ENCODE measurements around the gene SPSB2.
"Not testable (repeated sequence)": the region's sequence is repeated elsewhere in the genome, so short reads cannot be mapped to it uniquely, and the experiment has no call there.

The SPSB2 gene, protein sequence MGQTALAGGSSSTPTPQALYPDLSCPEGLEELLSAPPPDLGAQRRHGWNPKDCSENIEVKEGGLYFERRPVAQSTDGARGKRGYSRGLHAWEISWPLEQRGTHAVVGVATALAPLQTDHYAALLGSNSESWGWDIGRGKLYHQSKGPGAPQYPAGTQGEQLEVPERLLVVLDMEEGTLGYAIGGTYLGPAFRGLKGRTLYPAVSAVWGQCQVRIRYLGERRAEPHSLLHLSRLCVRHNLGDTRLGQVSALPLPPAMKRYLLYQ

DNA sequence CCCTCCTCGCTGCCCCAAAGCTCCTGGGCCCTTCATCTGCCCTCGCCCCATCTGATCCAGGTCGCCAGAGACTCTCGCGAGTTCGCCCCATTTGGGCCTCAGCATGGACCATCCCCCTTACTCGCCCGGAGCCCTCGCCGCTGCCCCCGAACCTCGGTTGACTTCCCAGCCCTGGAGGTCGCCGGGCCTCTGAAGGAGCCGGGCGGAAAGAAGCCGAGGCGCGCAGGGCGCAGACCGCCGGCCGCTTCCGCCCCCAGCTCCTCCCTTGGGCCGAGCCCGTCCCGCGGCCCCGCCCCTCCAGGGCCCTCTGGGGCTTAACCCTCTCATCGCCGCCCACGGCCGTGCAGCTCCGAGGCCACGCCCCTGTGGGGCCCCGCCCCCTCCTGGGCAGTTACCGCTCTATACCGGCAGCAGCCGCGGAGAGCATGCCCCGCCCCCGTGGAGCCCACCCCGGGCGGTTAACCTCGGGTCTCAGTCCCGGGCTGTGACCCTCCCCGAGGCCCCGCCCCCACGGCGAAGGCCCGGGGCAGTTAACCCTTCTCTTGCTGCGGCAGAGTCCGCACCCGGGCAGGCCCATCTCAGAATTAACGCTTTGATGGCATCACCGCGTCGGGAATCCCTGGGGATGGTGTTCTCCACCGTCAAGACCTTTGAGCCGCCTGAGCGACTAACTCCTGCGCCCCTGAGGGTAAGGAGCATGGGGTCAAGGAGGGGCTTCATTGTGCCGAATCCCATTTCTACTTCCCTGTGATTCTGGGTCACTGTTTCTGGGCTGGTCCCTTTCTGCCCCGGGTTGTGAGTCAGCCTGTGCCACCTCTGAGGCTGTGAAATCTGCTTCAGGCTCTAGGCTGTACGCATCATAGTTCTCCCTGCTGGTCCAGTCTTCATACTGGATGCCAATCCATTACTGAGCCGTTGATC is at the start of gene SPSB2:
Gene SPSB2 (minus strand): TSS at position 210 of the 921 bp plus-strand sequence. CDS start 402 bp downstream, outside the sequence.
- DNase-seq (ENCODE audit: low spot score): peak; percentile 96

DNA sequence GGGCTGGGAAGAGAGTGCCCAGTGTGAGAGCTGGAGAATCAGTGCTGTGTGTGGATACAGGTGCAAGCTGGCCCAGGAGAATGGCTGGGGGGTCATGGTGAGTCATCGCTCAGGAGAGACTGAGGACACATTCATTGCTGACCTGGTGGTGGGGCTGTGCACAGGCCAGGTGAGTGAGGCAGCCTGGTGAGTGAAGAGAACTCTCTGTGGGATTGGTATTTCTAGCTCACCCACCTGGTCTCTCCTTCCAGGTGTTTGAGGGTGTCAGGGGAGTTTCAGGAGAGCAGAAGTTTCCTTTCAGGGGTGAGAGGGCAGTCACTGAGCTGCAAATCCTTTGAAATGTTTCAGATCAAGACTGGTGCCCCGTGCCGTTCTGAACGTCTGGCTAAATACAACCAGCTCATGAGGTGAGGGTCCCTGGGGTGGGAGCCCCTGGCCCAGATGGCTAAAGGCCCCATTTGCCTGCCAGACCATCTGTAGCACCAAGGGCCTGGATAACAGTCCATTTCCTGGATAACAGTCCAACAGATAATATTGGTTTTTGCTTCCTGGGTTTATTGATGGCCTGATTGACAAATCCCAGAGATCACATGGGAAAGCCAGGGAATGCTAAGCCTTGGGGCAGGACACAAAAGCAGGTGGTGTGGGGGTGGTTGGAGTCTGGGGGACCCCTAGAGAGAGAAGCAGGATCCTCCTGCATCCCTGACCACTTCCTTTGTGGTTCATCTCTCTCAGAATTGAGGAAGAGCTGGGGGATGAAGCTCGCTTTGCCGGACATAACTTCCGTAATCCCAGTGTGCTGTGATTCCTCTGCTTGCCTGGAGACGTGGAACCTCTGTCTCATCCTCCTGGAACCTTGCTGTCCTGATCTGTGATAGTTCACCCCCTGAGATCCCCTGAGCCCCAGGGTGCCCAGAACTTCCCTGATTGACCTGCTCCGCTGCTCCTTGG is 49.2 kb upstream of the SPSB2 start:
- no peak for DNase-seq (ENCODE audit: low spot score)

DNA sequence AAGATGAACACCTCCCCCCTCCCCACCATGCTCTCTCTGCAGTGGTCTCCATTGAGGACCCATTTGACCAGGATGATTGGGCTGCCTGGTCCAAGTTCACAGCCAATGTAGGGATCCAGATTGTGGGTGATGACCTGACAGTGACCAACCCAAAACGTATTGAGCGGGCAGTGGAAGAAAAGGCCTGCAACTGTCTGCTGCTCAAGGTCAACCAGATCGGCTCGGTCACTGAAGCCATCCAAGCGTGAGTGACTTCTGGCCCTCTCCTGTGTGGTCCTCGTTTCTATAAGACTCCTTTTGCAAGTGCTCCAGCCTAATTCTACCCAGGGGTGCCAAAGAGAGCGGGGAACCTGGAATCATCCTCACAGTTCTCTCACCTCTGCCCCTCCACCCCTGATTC is 48.4 kb upstream of the SPSB2 start:
- no peak for DNase-seq (ENCODE audit: low spot score)

DNA sequence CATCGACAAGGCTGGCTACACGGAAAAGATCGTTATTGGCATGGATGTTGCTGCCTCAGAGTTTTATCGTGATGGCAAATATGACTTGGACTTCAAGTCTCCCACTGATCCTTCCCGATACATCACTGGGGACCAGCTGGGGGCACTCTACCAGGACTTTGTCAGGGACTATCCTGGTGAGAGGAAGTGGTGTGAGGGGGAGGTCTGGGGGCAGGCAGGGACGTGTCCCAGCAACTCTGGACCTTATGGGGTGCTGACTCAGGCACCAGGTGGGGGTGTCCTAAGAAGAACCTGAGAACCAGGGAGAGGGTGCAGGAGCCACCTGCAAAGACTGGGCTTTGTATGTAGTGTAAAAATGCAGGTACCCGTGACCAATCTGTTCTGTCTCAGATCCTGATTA is 46.5 kb upstream of the SPSB2 start:
- no peak for DNase-seq (ENCODE audit: low spot score)

DNA sequence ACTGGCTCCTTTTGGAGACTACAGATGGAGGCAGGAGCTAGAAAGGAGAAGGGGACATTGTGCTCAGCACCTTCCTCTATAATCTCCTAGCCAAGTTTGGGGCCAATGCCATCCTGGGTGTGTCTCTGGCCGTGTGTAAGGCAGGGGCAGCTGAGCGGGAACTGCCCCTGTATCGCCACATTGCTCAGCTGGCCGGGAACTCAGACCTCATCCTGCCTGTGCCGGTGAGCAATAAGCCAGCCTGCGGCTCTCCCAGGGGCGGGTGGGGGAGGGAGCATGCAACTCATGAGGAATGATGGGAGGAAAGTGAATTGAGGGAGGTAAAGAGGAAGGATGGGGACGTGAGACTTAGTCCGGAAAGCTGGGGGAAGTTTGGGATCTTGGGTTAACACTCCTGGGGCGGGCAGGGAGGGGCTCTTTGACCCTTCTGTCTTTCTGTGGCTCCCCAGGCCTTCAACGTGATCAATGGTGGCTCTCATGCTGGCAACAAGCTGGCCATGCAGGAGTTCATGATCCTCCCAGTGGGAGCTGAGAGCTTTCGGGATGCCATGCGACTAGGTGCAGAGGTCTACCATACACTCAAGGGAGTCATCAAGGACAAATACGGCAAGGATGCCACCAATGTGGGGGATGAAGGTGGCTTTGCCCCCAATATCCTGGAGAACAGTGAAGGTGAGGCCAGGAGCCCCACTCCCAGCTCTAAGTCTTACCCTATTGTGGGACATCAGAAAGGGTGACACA is 44.6 kb upstream of the SPSB2 start:
- no peak for DNase-seq (ENCODE audit: low spot score)

DNA sequence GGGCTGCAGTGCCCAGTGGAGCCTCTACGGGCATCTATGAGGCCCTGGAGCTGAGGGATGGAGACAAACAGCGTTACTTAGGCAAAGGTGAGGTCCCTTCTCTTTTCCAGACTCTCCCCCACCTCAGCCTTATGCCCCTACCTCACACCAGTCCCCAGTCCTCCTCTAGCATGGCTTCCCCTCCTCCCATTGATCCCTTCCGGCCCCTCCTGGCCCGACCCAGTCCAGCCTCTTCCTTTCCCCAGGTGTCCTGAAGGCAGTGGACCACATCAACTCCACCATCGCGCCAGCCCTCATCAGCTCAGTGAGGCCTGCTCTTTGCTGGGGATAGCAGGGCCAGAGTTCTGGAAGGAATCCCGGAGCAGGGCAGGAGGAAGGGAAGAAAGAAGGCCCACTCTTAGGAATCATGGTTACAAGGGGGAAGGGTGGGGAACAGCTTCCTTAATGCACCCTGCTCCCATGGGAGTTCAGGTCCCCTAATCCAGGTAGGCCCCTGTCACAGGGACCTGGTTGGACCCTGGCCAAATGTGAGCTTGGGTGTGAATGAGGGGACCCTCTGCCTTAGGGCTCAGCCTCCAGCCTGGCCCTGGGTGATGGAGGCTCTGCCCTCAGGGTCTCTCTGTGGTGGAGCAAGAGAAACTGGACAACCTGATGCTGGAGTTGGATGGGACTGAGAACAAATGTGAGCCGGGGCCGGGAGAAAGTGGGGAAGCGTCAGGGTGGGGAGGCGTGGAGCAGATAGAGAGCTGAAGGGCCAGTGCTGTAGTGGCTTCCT is 43.5 kb upstream of the SPSB2 start:
- no peak for DNase-seq (ENCODE audit: low spot score)

DNA sequence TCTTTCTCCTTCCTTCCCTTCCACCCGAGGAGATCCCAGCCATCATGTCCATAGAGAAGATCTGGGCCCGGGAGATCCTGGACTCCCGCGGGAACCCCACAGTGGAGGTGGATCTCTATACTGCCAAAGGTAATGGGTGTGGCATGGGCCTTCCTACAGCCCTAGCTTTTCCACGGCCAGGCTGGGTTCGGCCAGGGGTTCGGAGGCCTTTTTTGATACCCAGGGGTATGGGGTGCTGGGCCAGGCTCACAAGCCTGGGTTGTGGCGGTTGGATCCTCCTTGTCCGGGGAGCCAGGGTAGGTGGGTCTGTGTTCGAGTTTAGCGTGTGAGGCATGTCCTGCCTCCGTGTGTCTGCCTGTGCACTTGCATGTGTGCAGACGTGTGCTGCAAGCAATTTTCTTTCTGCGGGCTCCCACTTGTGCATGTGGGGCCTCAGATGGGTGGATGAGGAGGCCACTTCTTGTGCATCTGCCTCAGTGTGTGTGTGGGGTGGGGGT is 42.7 kb upstream of the SPSB2 start:
- DNase-seq (ENCODE audit: low spot score): no peak

DNA sequence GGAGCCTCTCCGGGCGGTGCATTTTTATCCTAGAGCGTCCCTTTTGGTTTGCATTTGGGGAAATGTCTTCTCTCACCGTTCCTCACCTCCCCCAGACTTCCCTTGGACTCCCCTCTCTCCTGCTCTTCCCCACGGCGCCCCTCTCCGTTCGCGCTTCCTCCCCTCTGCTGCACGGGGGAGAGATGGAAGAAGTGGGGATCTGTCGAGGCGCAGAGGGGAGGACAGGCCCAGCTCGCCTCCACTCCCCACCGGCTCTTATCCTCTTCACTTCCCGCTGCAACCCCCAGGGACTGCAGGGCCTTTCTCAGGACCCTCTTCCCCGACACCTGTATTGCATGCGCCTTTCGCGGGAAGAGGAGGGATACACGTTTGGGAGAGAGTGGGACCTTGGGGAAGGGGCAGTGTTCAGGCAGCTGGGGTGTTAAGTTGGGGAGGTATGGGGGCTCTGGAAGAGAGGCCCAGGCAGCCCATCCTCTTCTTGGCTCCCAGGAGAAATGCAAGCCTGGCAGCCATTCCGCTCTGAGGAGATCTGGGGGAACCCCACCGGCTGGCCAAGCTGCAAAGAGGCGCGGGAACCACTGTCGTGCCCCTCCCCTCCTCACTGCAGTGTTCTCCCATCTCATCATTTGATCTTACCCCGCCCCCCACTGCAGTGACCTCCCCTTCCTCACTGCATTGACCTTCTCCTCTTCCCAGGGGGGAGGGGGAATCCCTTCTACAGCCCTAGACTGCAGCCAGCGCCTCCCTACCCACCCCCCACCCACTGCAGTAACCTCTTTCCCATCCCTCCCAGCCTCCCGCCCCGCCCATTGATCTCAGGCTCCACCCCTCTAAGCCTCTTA is 42.1 kb upstream of the SPSB2 start:
- DNase-seq (ENCODE audit: low spot score): no peak

DNA sequence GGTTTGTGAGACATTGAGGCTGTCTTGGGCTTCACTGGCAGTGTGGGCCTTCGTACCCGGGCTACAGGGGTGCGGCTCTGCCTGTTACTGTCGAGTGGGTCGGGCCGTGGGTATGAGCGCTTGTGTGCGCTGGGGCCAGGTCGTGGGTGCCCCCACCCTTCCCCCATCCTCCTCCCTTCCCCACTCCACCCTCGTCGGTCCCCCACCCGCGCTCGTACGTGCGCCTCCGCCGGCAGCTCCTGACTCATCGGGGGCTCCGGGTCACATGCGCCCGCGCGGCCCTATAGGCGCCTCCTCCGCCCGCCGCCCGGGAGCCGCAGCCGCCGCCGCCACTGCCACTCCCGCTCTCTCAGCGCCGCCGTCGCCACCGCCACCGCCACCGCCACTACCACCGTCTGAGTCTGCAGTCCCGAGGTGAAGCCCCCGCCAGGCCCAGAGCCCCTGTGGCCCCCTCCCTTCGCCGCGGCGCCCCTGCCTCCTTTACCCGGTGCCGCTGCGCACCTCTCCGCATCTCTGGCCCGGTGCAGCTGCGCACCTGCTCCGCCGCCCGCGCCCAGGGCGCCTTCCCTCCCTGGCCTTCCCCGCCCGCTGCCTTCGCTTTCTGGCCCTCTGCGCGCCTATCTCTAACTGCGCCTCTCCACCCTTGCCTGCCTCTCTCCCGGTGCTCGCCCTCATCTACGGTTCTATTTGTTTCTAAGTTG is 41.3 kb upstream of the SPSB2 start, which contains the start of gene ENO2:
Gene ENO2 (plus strand): TSS at position 335 of the 701 bp plus-strand sequence. CDS start 1,253 bp downstream, outside the sequence.
- DNase-seq (ENCODE audit: low spot score): peak; percentile 37

DNA sequence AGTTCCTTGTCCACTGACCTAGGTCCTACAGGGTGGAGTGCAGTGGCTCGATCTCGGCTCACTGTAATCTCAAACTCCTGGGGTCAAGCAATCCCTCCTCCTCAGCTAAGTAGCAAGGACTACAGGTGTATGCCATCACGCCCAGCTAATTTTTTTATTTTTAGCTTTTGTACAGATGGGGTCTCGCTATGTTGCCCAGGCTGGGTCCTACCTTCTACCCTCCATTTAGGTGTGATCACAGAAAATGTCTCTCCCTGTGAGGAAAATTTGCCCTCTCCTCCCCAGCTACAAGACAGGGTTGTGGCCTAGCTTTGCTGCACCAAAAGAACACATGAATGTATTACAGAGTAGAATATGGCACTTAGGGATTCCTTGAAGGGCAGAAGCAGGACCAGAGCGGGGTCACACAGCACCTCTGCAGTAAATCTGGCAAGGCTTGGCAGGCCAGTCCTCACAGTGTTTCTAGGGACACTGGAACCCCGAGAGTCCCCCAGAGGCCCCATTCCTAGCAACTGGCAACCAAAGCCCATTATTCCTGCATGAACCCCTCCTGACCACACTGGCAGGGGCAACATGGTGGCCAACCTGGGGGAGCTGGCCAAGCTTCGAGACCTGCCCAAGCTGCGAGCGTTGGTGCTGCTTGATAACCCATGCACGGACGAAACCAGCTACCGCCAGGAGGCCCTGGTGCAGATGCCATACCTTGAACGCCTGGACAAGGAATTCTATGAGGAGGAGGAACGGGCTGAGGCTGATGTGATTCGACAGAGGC is 39.2 kb upstream of the SPSB2 start:
- DNase-seq (ENCODE audit: low spot score): no peak

DNA sequence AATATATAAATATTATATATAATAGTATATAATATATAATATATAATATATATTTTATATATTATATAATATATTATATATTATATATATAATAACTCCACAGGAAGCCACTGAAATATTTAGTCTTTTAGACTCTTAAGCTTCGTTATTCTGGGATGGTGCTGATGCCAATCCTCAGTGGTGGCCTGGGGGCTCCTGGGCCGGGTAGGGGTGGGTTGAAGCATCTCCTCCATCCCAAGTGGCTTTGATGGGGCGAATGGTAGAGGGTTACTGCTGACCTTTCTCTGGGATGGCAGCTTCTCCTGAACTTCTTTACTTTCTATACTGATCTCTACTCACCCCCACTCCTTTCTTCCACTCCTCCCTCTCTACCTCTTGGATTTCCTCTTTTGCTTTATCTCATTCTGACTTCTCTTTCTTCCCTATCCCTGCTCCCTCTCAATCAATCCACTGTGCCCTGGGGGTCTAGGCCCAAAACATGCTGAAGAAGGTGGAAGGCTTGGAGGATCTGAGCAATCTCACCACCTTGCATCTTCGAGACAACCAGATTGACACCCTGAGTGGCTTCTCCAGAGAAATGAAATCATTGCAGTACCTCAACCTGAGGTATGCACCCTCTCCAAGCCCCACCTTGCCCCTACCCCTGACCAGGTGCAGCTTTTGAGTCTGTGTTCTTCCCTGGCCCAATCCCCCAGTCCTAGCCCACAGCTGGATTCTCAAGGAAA is 36.5 kb upstream of the SPSB2 start:
- DNase-seq (ENCODE audit: low spot score): no peak

DNA sequence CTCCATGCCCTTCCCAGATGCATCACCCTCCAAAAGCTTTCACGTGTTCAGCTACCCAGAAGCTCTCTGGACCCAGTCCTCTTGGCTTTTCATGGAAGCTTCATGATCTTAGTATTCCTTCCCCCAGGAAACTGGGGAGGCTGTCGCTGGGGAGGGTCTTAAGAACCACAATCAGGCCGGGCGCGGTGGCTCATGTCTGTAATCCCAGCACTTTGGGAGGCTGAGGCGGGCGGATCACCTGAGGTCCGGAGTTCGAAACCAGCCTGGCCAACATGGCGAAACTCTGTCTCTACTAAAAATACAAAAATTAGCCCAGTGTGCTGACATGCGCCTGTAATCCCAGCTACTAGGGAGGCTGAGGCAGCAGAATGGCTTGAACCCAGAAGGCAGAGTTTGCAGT is 35.0 kb upstream of the SPSB2 start:
- DNase-seq (ENCODE audit: low spot score): not testable (repeated sequence)

DNA sequence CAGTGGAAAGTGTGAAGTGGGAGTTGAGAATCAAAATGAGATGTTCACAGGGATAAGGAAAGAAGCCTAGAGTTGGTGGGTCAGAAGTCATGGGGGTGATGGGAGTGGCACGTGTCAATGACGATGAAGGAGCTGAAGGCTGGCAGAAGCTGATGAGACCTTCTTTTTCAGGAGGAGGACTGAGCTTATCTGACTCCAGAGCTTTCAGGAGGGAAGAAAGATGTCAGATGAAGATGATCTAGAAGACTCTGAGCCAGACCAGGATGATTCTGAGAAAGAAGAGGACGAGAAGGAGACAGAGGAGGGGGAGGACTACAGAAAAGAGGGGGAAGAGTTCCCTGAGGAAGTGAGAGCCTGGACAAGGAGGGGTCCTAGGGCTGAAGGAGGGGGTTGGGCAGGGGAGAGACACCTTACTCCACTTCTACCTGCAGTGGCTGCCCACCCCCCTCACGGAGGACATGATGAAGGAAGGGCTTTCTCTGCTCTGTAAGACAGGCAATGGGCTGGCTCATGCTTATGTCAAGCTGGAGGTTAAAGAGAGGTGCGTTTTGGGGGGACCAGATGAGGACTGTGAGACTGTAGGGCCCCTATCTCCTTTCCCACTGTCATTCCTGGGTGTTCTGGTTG is 32.4 kb upstream of the SPSB2 start:
- DNase-seq (ENCODE audit: low spot score): no peak

DNA sequence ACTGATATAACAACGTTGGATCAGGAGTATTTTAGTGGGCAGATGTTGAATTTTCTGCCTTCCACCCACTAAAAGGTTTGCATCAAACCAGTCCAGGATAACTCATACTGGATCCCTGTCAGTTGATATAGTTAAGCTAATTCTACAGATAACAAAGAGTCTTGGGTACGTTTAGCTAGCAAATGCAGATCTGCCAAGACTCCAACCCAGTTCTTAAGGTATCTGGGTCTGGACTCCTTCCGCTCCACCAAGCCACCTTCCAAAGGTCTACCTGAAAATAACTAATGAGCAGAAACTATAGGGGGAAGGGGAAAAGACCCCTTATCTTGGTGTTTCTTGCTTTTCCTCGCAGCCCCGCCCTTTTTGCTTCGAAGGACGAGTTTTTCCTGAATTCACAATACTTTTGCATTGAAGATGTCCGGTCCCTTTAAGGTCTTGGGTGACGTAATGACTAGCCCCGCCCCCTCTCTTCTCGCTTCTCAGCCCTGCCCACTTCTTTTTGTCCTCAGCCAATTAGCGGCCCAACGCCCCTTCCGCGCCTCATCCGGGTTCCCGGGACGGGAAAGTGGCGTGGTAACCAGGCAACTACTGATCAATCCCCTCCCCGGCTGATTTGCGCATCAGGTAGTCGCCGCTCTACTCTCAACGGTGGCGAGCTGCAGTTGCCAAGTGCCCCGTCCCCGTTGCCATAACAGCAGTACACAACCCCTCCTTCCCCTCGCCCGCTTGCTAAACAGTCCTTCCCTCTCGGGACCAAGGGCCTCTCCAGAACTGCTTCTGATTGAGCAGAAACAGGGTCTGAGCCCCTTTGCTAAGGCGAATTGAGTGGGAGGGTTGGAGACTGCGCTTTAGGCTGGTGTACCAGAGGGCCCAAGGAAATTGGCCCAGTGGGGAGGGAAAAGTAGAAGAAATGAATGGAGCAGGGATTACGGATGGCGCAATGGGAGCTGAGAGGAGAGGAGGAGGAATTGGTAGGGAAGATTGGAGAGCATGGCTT is 31.5 kb upstream of the SPSB2 start, which contains the start of gene LRRC23:
Gene LRRC23 (plus strand): TSS at position 543 of the 997 bp plus-strand sequence. CDS start 812 bp downstream, outside the sequence.
- DNase-seq (ENCODE audit: low spot score): peak; percentile 94

DNA sequence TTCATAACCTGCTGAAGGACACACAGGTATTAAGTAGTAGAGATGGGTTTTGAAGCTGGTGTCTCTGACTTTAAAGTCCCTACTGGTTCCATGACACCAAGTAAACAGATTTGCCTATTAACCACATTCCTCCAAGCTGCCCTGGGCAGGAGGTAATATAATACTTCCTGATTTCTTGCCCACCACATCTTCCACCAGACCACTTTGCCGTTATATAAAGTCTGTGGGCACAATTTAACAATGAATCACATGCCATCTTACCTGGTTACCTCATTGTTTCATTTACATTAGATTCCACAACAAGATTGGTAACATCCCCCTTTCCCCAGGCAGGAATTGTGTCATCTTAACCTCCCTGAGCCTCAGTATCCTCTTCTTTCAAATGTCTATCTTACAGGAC is 30.6 kb upstream of the SPSB2 start:
- DNase-seq (ENCODE audit: low spot score): no peak

Data from hematopoietic multipotent progenitor cell treated with erythropoietin and hydrocortisone succinate and interleukin-3 and kit ligand, for 17 days (in vitro differentiated cells).